ENCODE data around the gene EEA1. TPM values are rescaled to one million over a fixed set of nuclear protein-coding genes. Genes with fewer than 3 reads are reported as not detected.
A peak's percentile ranks its signal among the peaks of the same experiment; 100 is the strongest.

EEA1 gene
- total RNA-seq, 1 experiment from 2014 or later, result 4.3 TPM

GRCh38 chr12:92784797-92785562, 144.1 kb downstream of the EEA1 start:
- Histone ChIP-seq H3K36me3 (replicated peaks; ENCODE audit: control insufficient read depth, insufficient read depth, low read length) (0 out of 2 replicates have a peak, but pooled peaks cover 1% of the 10 kb centered on the region), H3K4me3 (ENCODE audit: insufficient read depth, low read depth, low read length) (no peak overlapping the region), H3K27me3 (ENCODE audit: control insufficient read depth, insufficient read depth, low read length) (no peaks in the 10 kb centered on the region)
- DNase-seq, result peak; percentile 31

GRCh38 chr12:92784356-92784755, 144.7 kb downstream of the EEA1 start:
- no peak for DNase-seq
- Histone ChIP-seq H3K27me3 (ENCODE audit: control insufficient read depth, insufficient read depth, low read length) (no peaks in the 10 kb centered on the region), H3K4me3 (ENCODE audit: insufficient read depth, low read depth, low read length) (no peak overlapping the region), H3K36me3 (replicated peaks; ENCODE audit: control insufficient read depth, insufficient read depth, low read length) (0 out of 2 replicates have a peak, but pooled peaks cover 1% of the 10 kb centered on the region)

- Histone ChIP-seq H3K36me3 (replicated peaks; ENCODE audit: control insufficient read depth, insufficient read depth, low read length) (peaks cover 1% of the 10 kb centered on the region; the same call in 1 of the 2 replicates), H3K27me3 (ENCODE audit: control insufficient read depth, insufficient read depth, low read length) (no peaks in the 10 kb centered on the region), H3K4me3 (ENCODE audit: insufficient read depth, low read depth, low read length) (no peak overlapping the region)
- DNase-seq, result no peak
Observed at GRCh38 chr12:92779902-92780301, 149.2 kb downstream of the EEA1 start.

- H3K36me3 ChIP-seq (replicated peaks; ENCODE audit: control insufficient read depth, insufficient read depth, low read length), result peaks cover 1% of the 10 kb centered on the region; the same call in 1 of the 2 replicates
- no peaks in the 10 kb centered on the region for H3K27me3 ChIP-seq (ENCODE audit: control insufficient read depth, insufficient read depth, low read length)
- no peak for DNase-seq
- no peak overlapping the region for H3K4me3 ChIP-seq (ENCODE audit: insufficient read depth, low read depth, low read length)
Observed at GRCh38 chr12:92778525-92778924, 150.6 kb downstream of the EEA1 start.

- Histone ChIP-seq H3K4me3 (ENCODE audit: insufficient read depth, low read depth, low read length) (no peak overlapping the region), H3K27me3 (ENCODE audit: control insufficient read depth, insufficient read depth, low read length) (no peaks in the 10 kb centered on the region), H3K36me3 (replicated peaks; ENCODE audit: control insufficient read depth, insufficient read depth, low read length) (no peaks in the 10 kb centered on the region; the same call in 1 of the 2 replicates)
- no peak for DNase-seq
Observed at GRCh38 chr12:92775416-92775815, 153.7 kb downstream of the EEA1 start.

- Histone ChIP-seq H3K4me3 (ENCODE audit: insufficient read depth, low read depth, low read length) (no peak overlapping the region), H3K27me3 (ENCODE audit: control insufficient read depth, insufficient read depth, low read length) (no peaks in the 10 kb centered on the region), H3K36me3 (replicated peaks; ENCODE audit: control insufficient read depth, insufficient read depth, low read length) (no peaks in the 10 kb centered on the region)
- DNase-seq, result no peak
Observed at GRCh38 chr12:92771001-92771400, 158.1 kb downstream of the EEA1 start.

- H3K4me3 ChIP-seq (ENCODE audit: insufficient read depth, low read depth, low read length), result no peak overlapping the region
- H3K27me3 ChIP-seq (ENCODE audit: control insufficient read depth, insufficient read depth, low read length), result no peaks in the 10 kb centered on the region
- H3K36me3 ChIP-seq (replicated peaks; ENCODE audit: control insufficient read depth, insufficient read depth, low read length), result no peaks in the 10 kb centered on the region
- DNase-seq, result no peak
Observed at GRCh38 chr12:92769124-92769901, 159.8 kb downstream of the EEA1 start.

GRCh38 chr12:92765871-92766270, 163.2 kb downstream of the EEA1 start:
- H3K36me3 ChIP-seq (replicated peaks; ENCODE audit: control insufficient read depth, insufficient read depth, low read length), result no peaks in the 10 kb centered on the region
- DNase-seq, result no peak
- H3K4me3 ChIP-seq (ENCODE audit: insufficient read depth, low read depth, low read length), result no peak overlapping the region
- no peaks in the 10 kb centered on the region for H3K27me3 ChIP-seq (ENCODE audit: control insufficient read depth, insufficient read depth, low read length)

GRCh38 chr12:92764831-92765230, 164.3 kb downstream of the EEA1 start:
- Histone ChIP-seq H3K27me3 (ENCODE audit: control insufficient read depth, insufficient read depth, low read length) (no peaks in the 10 kb centered on the region), H3K4me3 (ENCODE audit: insufficient read depth, low read depth, low read length) (no peak overlapping the region)
- no peak for DNase-seq

GRCh38 chr12:92762773-92763172, 166.3 kb downstream of the EEA1 start:
- H3K27me3 ChIP-seq (ENCODE audit: control insufficient read depth, insufficient read depth, low read length), result no peaks in the 10 kb centered on the region
- no peaks in the 10 kb centered on the region for H3K36me3 ChIP-seq (replicated peaks; ENCODE audit: control insufficient read depth, insufficient read depth, low read length)
- H3K4me3 ChIP-seq (ENCODE audit: insufficient read depth, low read depth, low read length), result no peak overlapping the region
- no peak for DNase-seq

More at GRCh38 chr12:92764831-92765230, 164.3 kb downstream of the EEA1 start:
- H3K36me3 ChIP-seq (replicated peaks; ENCODE audit: control insufficient read depth, insufficient read depth, low read length), result no peaks in the 10 kb centered on the region

GRCh38 chr12:92759634-92760268, 169.3 kb downstream of the EEA1 start:
- DNase-seq, result no peak
- no peaks in the 10 kb centered on the region for H3K36me3 ChIP-seq (replicated peaks; ENCODE audit: control insufficient read depth, insufficient read depth, low read length)
- no peak overlapping the region for H3K4me3 ChIP-seq (ENCODE audit: insufficient read depth, low read depth, low read length)
- no peaks in the 10 kb centered on the region for H3K27me3 ChIP-seq (ENCODE audit: control insufficient read depth, insufficient read depth, low read length)

- Histone ChIP-seq H3K4me3 (ENCODE audit: insufficient read depth, low read depth, low read length) (no peak overlapping the region), H3K36me3 (replicated peaks; ENCODE audit: control insufficient read depth, insufficient read depth, low read length) (no peaks in the 10 kb centered on the region), H3K27me3 (ENCODE audit: control insufficient read depth, insufficient read depth, low read length) (no peaks in the 10 kb centered on the region)
- DNase-seq, result no peak
Observed at GRCh38 chr12:92757597-92758121, 171.4 kb downstream of the EEA1 start.

- DNase-seq, result no peak
- Histone ChIP-seq H3K27me3 (ENCODE audit: control insufficient read depth, insufficient read depth, low read length) (no peaks in the 10 kb centered on the region; the same call in 1 of the 2 replicates), H3K36me3 (replicated peaks; ENCODE audit: control insufficient read depth, insufficient read depth, low read length) (no peaks in the 10 kb centered on the region), H3K4me3 (ENCODE audit: insufficient read depth, low read depth, low read length) (no peak overlapping the region)
Observed at GRCh38 chr12:92756898-92757596, 172.0 kb downstream of the EEA1 start.

All from H7 (cell line).